Measurements from ENCODE around the gene AGFG2.

Gene AGFG2

GRCh38 chr7:100572949-100573675, 34.1 kb downstream of the AGFG2 start:
- no peak for DNase-seq (ENCODE audit: low read depth)

GRCh38 chr7:100573691-100574361, 34.8 kb downstream of the AGFG2 start, which contains the start of gene SAP25:
Gene SAP25, minus strand, starts transcription at chr7:100573900. Its CDS starts 158 bp downstream, at chr7:100573742.
- DNase-seq (ENCODE audit: low read depth), result no peak

GRCh38 chr7:100574362-100575205, 35.6 kb downstream of the AGFG2 start:
- DNase-seq (ENCODE audit: low read depth), result no peak

- DNase-seq (ENCODE audit: low read depth), result no peak
These were observed 36.2 kb downstream of the AGFG2 start for GRCh38 chr7:100575206-100575631.

- no peak for DNase-seq (ENCODE audit: low read depth)
These were observed 36.9 kb downstream of the AGFG2 start for GRCh38 chr7:100575746-100576383.

- no peak for DNase-seq (ENCODE audit: low read depth)
These were observed 37.5 kb downstream of the AGFG2 start for GRCh38 chr7:100576384-100576993.

- no peak for DNase-seq (ENCODE audit: low read depth)
These were observed 38.1 kb downstream of the AGFG2 start for GRCh38 chr7:100577103-100577502.

- DNase-seq (ENCODE audit: low read depth), result no peak
These were observed 38.5 kb downstream of the AGFG2 start for GRCh38 chr7:100577507-100577906.

GRCh38 chr7:100578246-100579183, 39.5 kb downstream of the AGFG2 start:
- DNase-seq (ENCODE audit: low read depth), result no peak

- DNase-seq (ENCODE audit: low read depth), result no peak
These were observed 41.7 kb downstream of the AGFG2 start for GRCh38 chr7:100580466-100581283.

GRCh38 chr7:100582041-100582579, 43.1 kb downstream of the AGFG2 start:
- DNase-seq (ENCODE audit: low read depth), result no peak

GRCh38 chr7:100582650-100583049, 43.6 kb downstream of the AGFG2 start:
- DNase-seq (ENCODE audit: low read depth), result no peak

GRCh38 chr7:100583132-100584053, 44.4 kb downstream of the AGFG2 start:
- peak; percentile 60 for DNase-seq (ENCODE audit: low read depth)

- DNase-seq (ENCODE audit: low read depth), result no peak
These were observed 45.2 kb downstream of the AGFG2 start for GRCh38 chr7:100584054-100584682.

GRCh38 chr7:100584683-100585510, 45.9 kb downstream of the AGFG2 start:
- no peak for DNase-seq (ENCODE audit: low read depth)

GRCh38 chr7:100585511-100586265, 46.7 kb downstream of the AGFG2 start, which contains the start of gene LRCH4:
Gene LRCH4, minus strand, starts transcription at chr7:100586129. Its CDS starts 29 bp downstream, at chr7:100586100.
- DNase-seq (ENCODE audit: low read depth), result no peak
